Left ventricle myocardium inferior (tissue), 1 donor: ENCODE measurements around the gene AIG1. TPM values are rescaled to one million over a fixed set of nuclear protein-coding genes. Genes with fewer than 3 reads are reported as not detected.

Source experiments
- DNase-seq: peaks from one replicate; pipeline ENCODE4 v3.0.0-alpha.2; 2020
- H3K27ac ChIP-seq: fragments of 200-600 bp; replicated peaks from 2 replicates; pipeline ENCODE4 v1.8.0; 2021
- H3K27me3 ChIP-seq: fragments of 200-600 bp; 2 replicates; pipeline ENCODE4 v1.8.0; 2021; ENCODE audit warnings: low read depth
- H3K36me3 ChIP-seq: fragments of 200-600 bp; 2 replicates; pipeline ENCODE4 v1.8.0; 2021
- H3K4me1 ChIP-seq: fragments of 200-600 bp; 2 replicates; pipeline ENCODE4 v1.8.0; 2021
- H3K4me3 ChIP-seq: fragments of 200-600 bp; 2 replicates; pipeline ENCODE4 v1.8.0; 2021; ENCODE audit warnings: mild to moderate bottlenecking, moderate library complexity
- H3K9me3 ChIP-seq: fragments of 200-600 bp; replicated peaks from 2 replicates; pipeline ENCODE4 v1.8.0; 2021
- intact Hi-C: fragments of 100-400 bp; cut with micrococcal nuclease; formaldehyde crosslinking; loops from one replicate; pipeline ENCODE4 v1.11.0; 2022
- total RNA-seq: library from RNA; stranded (reverse); fragmentation: NEBNext Ultra II Directional; extraction: Animal tissue kit (Norgen Biotek cat#: 25700); gene quantifications from one replicate; pipeline ENCODE4 v1.2.1, GENCODE V29; 2021
- TF ChIP-seq, protein P1 (sequence below): fragments of 200-600 bp; IDR thresholded peaks from 2 replicates; pipeline ENCODE4 v1.8.0; 2021; ENCODE audit warnings: antibody characterized with exemption, mild to moderate bottlenecking, borderline replicate concordance
- donor health status: DM: no; HTN: yes; CAD: no; lungs with severe emphysema.

The AIG1 gene
- total RNA-seq, 1 donor from 2014 or later: 76.5 TPM

DNA sequence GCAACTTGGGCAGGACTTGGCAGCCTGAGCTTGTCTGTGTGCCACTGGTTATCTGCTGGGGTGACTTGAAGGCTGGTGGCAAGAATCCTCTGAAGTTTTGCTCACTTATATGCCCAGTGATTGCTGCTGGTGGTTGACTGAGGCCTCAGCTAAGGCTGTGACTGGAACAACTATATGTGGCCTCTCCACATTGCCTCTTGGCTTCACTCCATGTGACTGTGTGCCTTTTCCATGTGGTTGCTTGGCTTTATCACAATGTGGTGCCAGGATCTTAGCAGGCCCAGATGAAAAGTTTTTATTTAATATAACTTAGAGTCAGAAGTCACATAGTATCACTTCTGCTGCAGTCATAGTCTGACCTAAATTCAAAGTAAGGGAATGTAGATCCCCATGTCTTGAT is 285.3 kb downstream of the AIG1 start:
- peaks cover 6% of the 10 kb centered on the region for H3K36me3 ChIP-seq
- no peak overlapping the region for H3K27ac ChIP-seq
- TF ChIP-seq, protein P1, sequence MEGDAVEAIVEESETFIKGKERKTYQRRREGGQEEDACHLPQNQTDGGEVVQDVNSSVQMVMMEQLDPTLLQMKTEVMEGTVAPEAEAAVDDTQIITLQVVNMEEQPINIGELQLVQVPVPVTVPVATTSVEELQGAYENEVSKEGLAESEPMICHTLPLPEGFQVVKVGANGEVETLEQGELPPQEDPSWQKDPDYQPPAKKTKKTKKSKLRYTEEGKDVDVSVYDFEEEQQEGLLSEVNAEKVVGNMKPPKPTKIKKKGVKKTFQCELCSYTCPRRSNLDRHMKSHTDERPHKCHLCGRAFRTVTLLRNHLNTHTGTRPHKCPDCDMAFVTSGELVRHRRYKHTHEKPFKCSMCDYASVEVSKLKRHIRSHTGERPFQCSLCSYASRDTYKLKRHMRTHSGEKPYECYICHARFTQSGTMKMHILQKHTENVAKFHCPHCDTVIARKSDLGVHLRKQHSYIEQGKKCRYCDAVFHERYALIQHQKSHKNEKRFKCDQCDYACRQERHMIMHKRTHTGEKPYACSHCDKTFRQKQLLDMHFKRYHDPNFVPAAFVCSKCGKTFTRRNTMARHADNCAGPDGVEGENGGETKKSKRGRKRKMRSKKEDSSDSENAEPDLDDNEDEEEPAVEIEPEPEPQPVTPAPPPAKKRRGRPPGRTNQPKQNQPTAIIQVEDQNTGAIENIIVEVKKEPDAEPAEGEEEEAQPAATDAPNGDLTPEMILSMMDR: no peak
- H3K27me3 ChIP-seq: no peaks in the 10 kb centered on the region
- intact Hi-C loops: no loop called here
- H3K9me3 ChIP-seq: peaks cover 11% of the 10 kb centered on the region
- DNase-seq: no peak
- H3K4me3 ChIP-seq: no peak overlapping the region
- H3K4me1 ChIP-seq: no peaks in the 10 kb centered on the region

DNA sequence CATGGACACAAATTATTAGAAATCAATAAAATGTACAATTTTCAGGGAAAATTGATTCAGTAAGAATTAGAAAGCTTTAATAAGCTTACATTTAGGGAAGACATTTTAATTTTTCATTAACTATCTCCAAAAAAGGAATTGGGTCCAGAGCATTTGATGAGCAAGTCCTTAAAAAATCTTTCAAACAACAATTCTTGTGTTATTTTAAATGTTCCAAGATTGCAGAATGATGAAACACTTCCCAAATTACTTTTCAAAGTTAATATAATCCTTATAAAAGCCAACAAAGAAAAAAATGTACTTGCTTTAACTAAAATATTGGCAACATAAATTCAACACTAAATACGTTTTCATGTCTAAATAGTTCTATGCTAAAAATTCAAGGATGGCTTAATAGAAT is 287.8 kb downstream of the AIG1 start:
- intact Hi-C loops: no loop called here
- TF ChIP-seq, protein P1: no peak

DNA sequence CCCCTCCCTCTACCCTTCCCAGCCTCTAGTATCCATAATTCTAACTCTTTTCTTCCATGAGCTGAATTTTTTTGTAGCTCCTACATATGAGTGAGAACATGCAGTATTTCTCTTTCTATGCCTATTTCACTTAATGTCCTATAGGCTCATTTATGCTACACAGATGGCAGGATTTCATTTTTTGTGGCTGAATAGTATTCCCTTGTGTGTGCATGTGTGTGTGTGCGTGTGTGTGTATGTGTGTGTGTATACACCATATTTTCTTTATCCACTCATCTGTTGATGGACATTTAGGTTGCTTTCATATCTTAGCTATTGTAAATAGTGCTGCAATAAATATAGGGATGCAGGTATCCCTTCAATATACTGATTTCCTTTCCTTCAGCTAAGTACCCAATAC is 288.8 kb downstream of the AIG1 start:
- no peaks in the 10 kb centered on the region for H3K4me1 ChIP-seq
- no peak for DNase-seq
- no peak overlapping the region for H3K4me3 ChIP-seq
- H3K27me3 ChIP-seq: no peaks in the 10 kb centered on the region
- H3K36me3 ChIP-seq: no peaks in the 10 kb centered on the region
- intact Hi-C loops: no loop called here
- TF ChIP-seq, protein P1: no peak
- H3K27ac ChIP-seq: no peak overlapping the region
- H3K9me3 ChIP-seq: peaks cover 40% of the 10 kb centered on the region

More for the DNA sequence above, 287.8 kb downstream of the AIG1 start:
- Histone ChIP-seq H3K36me3 (no peaks in the 10 kb centered on the region), H3K27ac (no peak overlapping the region), H3K9me3 (peaks cover 31% of the 10 kb centered on the region), H3K27me3 (no peaks in the 10 kb centered on the region), H3K4me3 (no peak overlapping the region), H3K4me1 (no peaks in the 10 kb centered on the region)
- DNase-seq: no peak

DNA sequence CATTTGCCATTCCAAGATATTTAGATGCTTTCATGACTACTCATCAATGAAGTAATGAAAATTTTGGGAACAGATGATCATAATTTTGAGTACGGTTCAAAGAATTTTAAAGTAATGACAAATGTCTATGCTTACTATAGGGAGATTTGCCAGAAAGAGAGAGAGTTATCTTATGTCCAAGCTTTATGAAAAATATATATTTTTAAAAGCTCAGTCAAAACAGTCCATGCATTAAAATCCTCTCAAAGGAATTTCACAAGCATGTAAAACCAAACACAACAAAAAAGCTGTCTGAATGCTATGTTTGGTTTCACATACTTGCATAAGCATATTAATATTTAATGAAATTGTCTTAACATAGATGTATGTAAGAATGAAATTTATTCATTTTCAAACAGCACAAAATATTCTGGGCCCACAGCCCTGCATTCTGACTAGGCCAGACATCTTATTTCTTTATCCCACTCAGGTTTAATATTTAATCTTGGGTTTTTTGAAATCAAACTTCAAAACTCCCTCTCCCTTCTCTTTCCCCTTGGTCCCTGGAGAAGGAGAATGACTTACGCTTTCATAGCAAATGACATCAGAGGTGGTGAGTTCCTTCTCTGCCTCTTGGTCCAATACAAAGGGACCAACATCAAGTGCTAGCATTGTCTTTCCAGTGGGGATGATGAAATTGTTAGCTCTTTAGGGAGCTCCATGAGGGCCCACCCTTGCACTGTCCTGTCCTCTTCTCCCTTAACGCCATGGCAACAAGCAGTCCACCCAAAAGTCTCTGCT is 295.6 kb downstream of the AIG1 start:
- TF ChIP-seq, protein P1: no peak
- Histone ChIP-seq H3K27me3 (no peaks in the 10 kb centered on the region), H3K4me1 (no peaks in the 10 kb centered on the region), H3K27ac (no peak overlapping the region), H3K9me3 (peaks cover 40% of the 10 kb centered on the region), H3K36me3 (no peaks in the 10 kb centered on the region), H3K4me3 (no peak overlapping the region)
- no peak for DNase-seq
- intact Hi-C loops: no loop called here

DNA sequence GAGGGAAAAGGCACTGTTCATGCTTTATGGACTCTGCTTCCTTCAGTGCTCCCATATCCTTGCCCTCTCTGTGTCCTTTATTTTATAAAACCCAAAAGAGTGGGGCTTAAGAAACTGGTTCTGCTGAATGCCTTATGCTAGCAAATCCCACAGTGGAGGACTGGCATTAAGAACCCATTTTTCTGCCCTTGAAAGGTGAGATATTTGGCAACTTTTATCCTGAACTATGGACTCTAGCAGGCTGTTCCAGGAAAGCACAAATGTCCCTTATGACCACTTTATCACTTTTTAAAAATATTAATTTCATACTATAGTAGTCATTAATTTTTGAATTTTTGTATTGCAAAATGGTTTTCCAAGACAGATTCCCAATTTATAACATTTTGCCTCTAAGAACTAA is 296.5 kb downstream of the AIG1 start:
- TF ChIP-seq, protein P1: no peak
- intact Hi-C loops: no loop called here
- Histone ChIP-seq H3K27ac (no peak overlapping the region), H3K27me3 (no peaks in the 10 kb centered on the region), H3K4me1 (no peaks in the 10 kb centered on the region), H3K4me3 (no peak overlapping the region), H3K36me3 (no peaks in the 10 kb centered on the region), H3K9me3 (peaks cover 33% of the 10 kb centered on the region)
- DNase-seq: no peak
